Astrocyte of the spinal cord (primary cell): ENCODE data around the gene CNEP1R1.

Source experiments
- DNase-seq: peaks from one replicate; pipeline ENCODE4 v3.0.0; 2011; ENCODE audit warnings: low read depth, low spot score
- H3K4me3 ChIP-seq: 2 replicates; pipeline ENCODE4 v1.5.1; 2011; ENCODE audit warnings: low read depth, mild to moderate bottlenecking, low read length, moderate library complexity
- in situ Hi-C: cut with HindIII; loops from 2 replicates; pipeline ENCODE4 v1.10.0; 2017; ENCODE audit warnings: low sequenced_read_pairs
- TF ChIP-seq, protein P1 (sequence below): IDR thresholded peaks from 2 replicates; pipeline ENCODE4 v1.5.1; 2012; ENCODE audit warnings: low read depth, mild to moderate bottlenecking, low read length, inconsistent platforms

Gene CNEP1R1, protein sequence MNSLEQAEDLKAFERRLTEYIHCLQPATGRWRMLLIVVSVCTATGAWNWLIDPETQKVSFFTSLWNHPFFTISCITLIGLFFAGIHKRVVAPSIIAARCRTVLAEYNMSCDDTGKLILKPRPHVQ

DNA sequence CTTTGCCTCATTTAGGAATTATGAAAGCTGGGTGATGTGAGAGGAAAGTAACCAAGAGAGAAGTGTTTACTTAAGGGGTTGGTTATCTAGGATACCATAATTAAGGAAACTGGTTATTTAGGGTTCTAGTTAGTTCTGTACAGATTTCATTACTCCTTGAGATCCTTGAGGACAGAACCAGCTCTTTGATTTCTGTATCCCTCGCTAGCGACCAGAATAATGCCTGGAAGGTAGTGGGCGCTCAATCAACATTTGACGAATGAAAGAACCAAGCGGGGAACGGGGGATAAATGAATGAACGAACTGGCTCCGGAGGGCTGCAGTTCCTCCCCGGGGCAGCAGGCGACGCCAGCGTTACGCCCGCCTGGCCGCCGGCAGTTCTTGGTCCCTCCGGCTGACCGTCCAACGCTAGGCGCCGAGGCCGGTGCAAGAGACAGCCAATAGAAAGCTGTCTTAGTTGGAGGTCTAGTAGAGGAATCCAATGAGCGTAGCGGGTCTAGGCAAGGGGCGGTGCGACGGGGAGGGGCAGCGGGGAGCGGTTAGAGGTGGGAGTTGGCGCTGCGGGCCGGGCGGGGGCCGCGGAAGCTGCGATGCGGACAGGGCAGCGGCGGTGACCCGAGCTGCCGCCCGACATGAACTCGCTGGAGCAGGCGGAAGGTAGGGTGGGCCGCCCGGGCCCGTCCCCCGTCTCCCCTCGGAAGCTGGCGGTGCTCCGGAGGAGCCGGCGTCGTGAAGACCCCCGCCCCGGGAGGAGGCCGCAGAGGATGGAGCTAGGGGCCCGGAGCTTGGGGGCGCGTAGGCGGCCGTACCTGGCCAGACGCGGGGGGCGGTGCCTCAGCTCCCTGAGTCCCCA lies at the start of gene CNEP1R1:
Gene CNEP1R1 (plus strand): TSS at position 542 of the 853 bp plus-strand sequence. CDS start 91 bp downstream, at position 633.
- TF ChIP-seq, protein P1, sequence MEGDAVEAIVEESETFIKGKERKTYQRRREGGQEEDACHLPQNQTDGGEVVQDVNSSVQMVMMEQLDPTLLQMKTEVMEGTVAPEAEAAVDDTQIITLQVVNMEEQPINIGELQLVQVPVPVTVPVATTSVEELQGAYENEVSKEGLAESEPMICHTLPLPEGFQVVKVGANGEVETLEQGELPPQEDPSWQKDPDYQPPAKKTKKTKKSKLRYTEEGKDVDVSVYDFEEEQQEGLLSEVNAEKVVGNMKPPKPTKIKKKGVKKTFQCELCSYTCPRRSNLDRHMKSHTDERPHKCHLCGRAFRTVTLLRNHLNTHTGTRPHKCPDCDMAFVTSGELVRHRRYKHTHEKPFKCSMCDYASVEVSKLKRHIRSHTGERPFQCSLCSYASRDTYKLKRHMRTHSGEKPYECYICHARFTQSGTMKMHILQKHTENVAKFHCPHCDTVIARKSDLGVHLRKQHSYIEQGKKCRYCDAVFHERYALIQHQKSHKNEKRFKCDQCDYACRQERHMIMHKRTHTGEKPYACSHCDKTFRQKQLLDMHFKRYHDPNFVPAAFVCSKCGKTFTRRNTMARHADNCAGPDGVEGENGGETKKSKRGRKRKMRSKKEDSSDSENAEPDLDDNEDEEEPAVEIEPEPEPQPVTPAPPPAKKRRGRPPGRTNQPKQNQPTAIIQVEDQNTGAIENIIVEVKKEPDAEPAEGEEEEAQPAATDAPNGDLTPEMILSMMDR, result peak; percentile 100
- in situ Hi-C loops, result no loop called here
- DNase-seq, result peak; percentile 97
- peak within 1 kb of the TSS; percentile 83 for H3K4me3 ChIP-seq

DNA sequence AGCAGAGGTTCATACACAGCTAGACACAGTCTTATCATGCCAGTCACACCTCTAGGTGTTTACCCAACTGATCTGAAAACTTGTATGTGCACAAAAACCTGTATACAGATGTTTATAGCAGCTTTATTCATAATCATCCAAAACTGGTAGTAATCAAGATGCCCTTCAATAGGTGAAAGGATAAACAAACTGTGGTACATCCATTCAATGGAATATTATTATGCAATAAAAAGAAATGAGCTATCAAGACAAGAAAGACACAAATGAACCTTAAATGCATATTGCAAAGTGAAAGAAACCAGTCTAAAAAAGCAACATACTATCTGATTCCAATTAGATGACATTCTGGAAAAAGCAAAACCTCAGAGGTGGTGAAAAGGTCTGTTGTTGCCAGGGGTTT lies 47.6 kb upstream of the CNEP1R1 start:
- TF ChIP-seq, protein P1, result no peak
- DNase-seq, result no peak
- no peak overlapping the region for H3K4me3 ChIP-seq
- in situ Hi-C loops, result no loop called here

DNA sequence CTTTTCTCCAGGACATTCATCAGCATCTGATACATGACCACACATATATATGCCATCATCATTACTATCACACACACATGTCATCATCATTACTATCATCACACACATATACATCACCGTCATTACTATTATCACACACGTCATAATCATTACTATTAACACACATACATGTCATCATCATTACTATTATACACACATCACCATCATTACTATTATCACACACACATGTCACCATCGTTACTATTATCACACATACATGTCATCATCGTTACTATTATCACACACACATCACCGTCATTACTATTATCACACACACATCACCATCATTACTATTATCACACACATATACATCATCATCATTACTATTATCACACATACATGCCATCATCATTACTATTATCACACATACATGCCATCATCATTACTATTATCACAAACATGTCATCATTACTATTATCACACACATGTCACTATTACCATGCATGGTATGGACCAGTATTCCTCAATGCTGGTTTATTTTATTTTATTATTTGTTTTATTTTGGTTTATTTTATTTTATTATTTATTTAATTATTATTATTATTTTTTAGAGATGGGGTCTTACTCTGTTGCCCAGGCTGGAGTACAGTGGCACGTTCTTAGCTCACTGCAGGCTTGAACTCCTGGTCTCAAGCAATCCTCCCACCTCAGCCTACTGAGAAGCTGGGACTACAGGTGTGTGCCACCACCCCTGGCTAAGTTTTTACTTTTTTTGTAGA lies 46.3 kb upstream of the CNEP1R1 start:
- DNase-seq, result no peak
- H3K4me3 ChIP-seq, result no peak overlapping the region
- TF ChIP-seq, protein P1, result no peak
- in situ Hi-C loops, result no loop called here

DNA sequence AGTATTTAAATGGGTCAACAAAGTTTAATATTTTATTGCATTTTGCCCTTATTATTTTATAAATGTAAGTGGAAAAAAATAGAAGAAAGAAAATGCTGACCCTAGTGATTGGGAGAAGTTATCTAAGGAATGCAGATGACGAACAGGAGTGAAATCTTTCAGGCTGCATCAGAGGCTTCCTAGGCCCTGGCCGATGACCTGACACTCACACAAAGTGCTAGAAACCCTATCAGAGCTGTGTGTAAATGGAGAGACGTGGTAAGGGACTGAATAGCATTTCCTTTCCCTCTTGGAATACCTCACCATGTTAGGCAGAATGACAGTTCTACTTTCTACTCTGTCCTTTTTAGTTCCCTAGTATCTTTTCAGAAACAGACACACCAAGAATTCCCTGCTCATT lies 44.9 kb upstream of the CNEP1R1 start:
- in situ Hi-C loops, result no loop called here
- H3K4me3 ChIP-seq, result no peak overlapping the region
- DNase-seq, result no peak
- TF ChIP-seq, protein P1, result no peak

DNA sequence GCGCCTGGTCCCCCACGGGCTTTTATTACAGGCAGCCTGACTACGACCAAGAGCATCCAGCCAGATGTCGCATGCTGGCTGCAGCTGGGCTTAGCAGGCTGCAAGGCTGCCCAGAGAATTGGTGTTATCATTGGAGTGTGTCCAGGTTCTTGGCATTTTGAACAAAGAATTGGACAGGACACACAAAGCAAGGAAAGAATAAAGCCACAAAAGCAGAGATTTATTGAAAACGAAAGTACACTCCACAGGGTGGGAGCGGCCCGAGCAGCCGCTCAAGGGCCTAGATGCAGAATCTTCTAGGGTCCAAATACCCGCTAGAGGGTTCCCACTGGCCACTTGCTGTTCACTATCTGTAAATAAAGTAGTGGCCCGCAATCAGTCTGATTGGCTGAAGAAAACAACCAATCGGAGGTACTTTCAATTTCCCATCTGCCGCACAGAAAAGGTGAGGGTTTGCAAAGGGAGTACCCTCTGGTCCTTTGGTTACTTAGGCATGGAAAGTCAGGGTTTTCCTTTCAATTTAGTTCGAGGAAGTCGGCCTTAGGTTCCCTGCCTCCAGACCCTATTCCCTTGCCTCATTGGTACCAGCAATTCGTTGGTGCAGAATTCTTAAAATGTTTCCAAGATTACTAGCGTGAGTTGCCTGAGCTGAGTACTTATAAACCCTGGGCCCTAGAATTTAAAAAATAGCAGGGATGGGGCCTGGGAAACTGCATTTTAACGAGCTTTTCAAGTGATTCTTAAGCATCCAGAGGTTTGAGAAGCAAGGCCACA lies 38.5 kb upstream of the CNEP1R1 start:
- in situ Hi-C loops, result no loop called here
- peak overlapping the region; percentile 10 for H3K4me3 ChIP-seq
- TF ChIP-seq, protein P1, result no peak
- peak; percentile 79 for DNase-seq

DNA sequence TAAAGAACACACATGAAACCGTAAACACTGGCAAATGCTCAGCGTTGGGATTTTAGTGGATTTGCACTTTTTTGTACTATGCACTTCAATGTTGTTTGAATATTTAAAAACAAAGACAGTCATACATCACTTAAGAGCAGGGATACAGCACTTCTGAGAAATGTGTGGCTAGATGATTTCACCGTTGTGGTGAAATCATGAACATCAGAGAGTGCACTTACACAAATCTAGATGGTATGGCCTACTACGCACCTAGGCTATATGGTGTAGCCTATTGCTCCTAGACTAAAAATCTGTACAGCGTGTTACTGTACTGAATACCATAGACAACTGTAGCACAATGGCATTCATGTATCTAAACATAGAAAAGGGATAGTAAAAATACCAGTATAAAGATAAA lies 37.6 kb upstream of the CNEP1R1 start:
- in situ Hi-C loops, result no loop called here
- TF ChIP-seq, protein P1, result no peak
- no peak overlapping the region for H3K4me3 ChIP-seq
- DNase-seq, result no peak
